KOPT-K1 (cell line): ENCODE measurements around the gene SPRYD3.
"Not testable (repeated sequence)": the region's sequence is repeated elsewhere in the genome, so short reads cannot be mapped to it uniquely, and the experiment has no call there.

ENCODE experiments used
- H3K27ac ChIP-seq: fragments of 200-600 bp; sonication (generic); 2 replicates; pipeline ENCODE4 v1.5.1; 2016; ENCODE audit warnings: antibody characterized with exemption, mild to moderate bottlenecking, low read depth, low read length; ENCODE audit not compliant: poor library complexity, severe bottlenecking
- H3K36me3 ChIP-seq: fragments of 200-600 bp; sonication (generic); 2 replicates; pipeline ENCODE4 v1.5.1; 2017; ENCODE audit warnings: antibody characterized with exemption, mild to moderate bottlenecking, low read length, moderate library complexity; ENCODE audit not compliant: insufficient read depth
- H3K9me3 ChIP-seq: fragments of 200-600 bp; sonication (generic); 2 replicates; pipeline ENCODE4 v1.5.1; 2017; ENCODE audit warnings: antibody characterized with exemption, low read length, mild to moderate bottlenecking; ENCODE audit not compliant: insufficient read depth, poor library complexity, severe bottlenecking

The SPRYD3 gene, protein sequence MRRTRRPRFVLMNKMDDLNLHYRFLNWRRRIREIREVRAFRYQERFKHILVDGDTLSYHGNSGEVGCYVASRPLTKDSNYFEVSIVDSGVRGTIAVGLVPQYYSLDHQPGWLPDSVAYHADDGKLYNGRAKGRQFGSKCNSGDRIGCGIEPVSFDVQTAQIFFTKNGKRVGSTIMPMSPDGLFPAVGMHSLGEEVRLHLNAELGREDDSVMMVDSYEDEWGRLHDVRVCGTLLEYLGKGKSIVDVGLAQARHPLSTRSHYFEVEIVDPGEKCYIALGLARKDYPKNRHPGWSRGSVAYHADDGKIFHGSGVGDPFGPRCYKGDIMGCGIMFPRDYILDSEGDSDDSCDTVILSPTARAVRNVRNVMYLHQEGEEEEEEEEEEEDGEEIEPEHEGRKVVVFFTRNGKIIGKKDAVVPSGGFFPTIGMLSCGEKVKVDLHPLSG

DNA sequence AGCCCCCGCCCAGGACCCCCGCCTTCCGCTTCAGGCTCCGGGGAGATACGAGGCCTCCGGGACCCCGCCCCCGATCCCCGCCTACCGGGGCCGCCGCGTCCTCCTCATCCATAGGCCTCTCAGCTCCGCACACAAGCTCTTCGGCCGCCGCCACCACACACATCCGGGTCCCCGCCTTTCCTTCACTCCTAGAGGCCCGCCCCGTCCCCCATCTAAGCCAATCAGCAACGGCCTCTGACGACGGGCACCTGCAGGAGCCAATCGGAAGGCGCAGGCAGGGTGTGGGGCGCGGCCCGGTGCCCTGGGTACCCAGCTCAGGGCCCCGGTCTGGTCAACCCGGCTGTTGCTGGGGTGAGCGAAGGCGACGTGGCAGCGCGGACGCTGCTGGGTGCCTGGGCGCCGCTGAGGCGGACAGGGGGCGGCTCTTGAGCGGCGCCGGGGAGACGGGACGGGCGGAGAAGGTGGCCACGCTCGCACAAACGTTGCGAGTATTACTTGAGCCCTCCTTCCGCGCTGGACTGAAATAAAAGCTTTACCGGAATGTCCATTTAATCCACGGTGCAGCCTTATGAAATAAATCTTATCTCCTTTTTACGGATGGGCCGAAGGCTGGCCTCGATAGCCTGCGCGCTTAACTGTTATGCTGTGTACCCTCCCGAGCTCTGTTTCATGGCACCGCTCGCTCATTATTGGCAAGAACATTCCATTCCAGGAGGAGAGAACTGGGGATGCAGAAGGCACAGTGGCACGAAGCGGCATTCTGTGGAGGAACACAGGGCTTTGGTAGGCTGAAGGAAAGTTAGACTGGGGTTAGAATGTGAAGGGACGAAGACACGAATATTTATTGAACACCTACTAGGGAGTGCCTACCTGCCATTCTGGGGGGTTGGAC, at the start of gene SPRYD3:
TSS of gene SPRYD3 (minus strand) at position 165 of the 892 bp plus-strand sequence. CDS start at position 108, 57 bp downstream.
- peak within 1 kb of the TSS; percentile 88 for H3K27ac ChIP-seq
- peaks cover 4% of the 10 kb centered on the region for H3K9me3 ChIP-seq
- H3K36me3 ChIP-seq = peaks cover 7% of the 10 kb centered on the region; the same call in 1 of the 2 replicates

DNA sequence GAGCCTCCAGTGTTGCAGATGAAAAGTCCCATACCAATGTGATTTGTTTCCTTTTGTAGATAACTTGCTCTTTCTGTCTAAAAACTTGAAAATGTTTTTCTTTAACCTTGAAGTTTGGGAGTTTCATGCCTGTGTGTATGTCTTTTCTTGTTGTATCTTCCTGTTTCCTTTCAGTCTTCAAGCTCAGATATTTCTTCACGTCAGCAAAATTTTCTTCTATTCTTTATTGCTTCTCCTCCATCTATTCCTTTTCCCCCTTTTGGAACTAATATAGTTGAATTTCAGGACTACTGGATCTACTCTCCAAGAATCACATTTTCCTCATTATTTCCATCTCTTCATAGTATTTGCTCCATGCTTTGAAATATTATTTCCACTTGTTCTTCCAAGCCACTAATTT, 48.0 kb upstream of the SPRYD3 start:
- Histone ChIP-seq H3K27ac (no peak overlapping the region), H3K9me3 (no peaks in the 10 kb centered on the region)

DNA sequence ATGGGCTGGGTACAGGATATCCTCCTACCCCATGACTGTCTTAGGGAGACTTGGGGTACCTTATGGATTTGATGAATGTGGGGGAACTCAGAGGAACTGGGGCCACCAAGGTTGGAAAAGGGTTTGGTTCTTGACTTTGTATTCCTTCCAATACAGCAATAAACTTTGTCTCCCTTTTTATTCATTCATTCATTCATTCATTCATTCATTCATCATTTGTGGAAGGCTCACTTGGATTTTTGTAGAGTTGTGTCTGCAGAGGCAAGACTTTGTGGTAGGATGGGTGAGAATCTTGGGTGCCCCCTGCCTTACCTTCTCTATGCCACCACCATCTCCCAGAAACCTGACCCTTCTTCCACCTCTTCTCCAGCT, 45.1 kb upstream of the SPRYD3 start:
- Histone ChIP-seq H3K27ac (no peak overlapping the region), H3K36me3 (peaks cover 11% of the 10 kb centered on the region; the same call in 1 of the 2 replicates), H3K9me3 (no peaks in the 10 kb centered on the region)

More for the DNA sequence above, 48.0 kb upstream of the SPRYD3 start:
- H3K36me3 ChIP-seq = peaks cover 6% of the 10 kb centered on the region; the same call in 1 of the 2 replicates

DNA sequence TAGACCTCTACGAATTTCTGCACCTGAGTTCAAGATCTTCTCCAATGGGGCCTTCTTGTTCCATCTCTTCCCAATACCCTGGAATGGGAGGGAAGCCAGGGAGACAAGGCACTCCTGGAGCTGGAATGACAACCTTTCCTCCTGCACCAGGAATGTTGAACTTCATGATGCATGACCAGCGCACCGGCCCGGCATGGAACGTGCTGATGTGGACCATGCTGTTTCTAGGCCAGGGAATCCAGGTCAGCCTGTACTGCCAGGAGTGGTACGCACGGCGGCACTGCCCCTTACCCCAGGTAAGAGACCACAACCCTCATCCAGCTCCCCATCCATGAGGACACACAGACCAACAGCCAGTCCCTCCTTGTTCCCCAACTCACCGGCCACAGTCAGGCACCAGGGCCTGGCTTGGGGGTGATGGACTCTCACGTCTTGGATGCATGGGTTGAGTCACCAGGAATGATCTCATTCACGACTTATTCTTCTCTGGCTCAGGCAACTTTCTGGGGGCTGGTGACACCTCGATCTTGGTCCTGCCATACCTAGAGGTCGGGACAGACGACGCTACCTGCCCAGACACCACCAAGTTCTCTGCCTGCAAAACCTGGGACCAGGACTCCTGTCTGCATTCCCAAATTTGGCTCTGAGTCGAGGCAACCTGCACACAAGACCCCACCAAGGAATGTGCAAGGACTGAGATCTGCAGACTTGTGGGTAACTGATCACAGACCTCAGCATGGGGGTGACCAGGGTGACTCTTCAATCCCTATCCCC, 44.6 kb upstream of the SPRYD3 start:
- peaks cover 11% of the 10 kb centered on the region; the same call in 1 of the 2 replicates for H3K36me3 ChIP-seq
- no peak overlapping the region for H3K27ac ChIP-seq
- H3K9me3 ChIP-seq = no peaks in the 10 kb centered on the region

DNA sequence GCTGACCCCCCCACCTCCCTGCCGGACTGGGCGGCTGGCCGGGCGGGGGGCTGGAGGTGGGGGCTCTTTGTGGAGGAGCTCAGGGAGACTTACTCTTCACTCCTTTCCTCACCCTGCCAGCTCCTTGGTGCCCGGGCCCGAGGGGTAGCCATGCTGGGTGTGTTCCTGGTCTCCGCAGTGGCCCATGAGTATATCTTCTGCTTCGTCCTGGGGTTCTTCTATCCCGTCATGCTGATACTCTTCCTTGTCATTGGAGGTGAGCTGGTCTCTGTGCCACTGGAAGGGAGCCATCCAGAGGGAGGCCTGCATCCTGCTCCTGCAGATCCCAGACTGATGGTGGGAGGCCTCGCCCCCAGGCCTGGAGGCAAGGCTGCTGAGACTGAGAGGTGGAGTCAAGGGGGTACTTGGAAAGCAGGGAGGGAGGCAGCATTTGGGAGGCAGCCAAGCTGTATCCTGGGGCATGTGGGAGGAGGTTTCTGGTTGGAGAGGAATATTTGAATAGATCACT, 43.8 kb upstream of the SPRYD3 start:
- Histone ChIP-seq H3K36me3 (peaks cover 11% of the 10 kb centered on the region; the same call in 1 of the 2 replicates), H3K9me3 (no peaks in the 10 kb centered on the region), H3K27ac (no peak overlapping the region)

DNA sequence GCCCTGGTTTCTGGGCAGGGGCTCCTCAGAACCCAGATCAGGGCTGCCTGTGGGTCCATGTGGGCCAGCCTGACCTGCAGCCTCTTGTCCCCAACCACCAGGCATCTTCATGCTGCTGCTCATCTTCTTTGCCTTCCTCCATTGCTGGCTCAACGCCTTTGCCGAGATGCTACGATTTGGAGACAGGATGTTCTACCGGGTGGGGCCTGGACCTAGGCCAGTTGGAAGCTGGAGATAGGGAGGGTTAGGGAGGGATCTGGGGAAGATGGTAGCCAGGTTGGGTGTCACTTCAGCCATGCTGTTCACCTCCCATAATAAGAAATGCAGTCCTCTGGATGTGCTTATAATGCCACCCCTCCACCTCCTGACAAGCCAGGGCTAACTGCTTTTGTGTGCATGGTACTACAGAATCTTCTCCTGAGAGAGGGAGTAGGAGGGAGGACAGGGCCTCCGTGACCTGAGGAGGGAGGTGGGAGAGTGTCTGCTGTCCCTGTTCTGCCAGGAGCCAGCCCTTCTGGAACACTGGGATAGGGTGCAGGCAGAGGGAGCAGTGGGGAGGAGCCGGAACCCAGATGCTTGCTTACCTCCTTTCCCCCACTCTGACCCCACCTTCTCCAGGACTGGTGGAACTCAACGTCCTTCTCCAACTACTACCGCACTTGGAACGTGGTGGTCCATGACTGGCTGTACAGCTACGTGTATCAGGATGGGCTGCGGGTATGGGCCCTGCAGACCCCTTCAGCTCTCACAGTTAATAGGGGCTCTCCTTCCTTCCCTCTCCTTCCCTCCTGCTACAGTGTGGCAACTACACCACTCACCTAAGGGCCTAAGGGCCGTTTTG, 41.7 kb upstream of the SPRYD3 start:
- Histone ChIP-seq H3K9me3 (no peaks in the 10 kb centered on the region), H3K36me3 (peaks cover 14% of the 10 kb centered on the region; the same call in 1 of the 2 replicates), H3K27ac (no peak overlapping the region)

DNA sequence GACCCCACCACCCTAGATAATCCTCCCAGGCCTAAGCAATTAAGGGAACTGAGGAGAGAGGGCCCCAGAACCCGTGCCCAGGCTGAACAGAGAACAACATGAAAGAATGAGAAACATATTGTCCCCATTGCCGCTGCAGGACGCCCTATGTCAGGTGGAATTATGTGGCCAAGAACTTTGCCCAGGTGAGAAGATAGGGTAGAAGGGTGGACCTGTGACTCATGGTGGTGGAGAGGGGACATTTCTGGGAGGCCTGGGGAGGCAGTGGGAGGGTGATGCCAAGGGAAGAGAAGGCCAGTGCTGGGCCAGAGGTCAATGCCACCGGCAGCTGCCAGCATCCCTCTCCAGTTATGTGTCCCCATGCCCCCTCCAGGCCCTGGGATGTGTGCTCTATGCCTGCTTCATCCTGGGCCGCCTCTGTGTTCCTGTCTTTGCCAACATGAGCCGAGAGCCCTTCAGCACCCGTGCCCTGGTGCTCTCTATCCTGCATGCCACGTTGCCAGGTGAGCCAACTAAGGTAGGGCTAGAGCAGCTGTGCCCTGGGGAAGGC, 39.6 kb upstream of the SPRYD3 start:
- peaks cover 18% of the 10 kb centered on the region; the same call in 1 of the 2 replicates for H3K36me3 ChIP-seq
- H3K9me3 ChIP-seq = no peaks in the 10 kb centered on the region
- no peak overlapping the region for H3K27ac ChIP-seq

DNA sequence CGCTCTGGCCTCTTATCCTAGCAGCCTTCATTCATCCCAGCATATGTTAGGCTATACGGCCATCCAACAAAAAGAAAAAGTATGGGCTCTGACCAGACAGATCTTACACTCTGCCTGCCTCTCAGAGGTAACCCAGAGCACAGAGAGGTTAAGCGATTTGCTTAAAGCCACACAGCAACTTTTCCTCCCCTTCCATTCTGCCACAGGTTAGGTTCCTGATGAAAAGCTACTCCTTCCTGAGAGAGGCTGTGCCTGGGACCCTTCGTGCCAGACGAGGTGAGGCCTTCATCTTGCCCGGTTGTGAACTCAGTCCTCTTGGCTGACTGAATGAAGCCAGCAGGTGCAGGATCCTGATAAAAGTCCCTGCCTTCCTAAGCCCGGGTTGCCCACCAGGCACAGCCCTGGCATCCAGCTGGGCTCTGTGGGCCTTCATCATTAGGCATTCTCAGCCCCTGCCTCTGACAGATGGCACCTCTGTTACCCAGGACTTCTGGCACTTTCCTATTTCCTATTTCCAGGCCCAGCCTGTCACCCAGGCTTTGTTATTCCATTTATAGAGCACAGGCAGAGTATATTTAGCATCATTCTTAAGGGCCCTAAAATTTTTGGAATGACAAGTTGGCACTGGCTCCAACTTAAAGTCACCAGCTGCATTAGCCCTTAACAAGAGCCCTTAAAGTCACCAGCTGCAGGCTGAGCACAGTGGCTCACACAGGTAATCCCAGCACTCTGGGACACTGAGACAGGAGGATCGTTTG, 36.9 kb upstream of the SPRYD3 start:
- Histone ChIP-seq H3K9me3 (no peaks in the 10 kb centered on the region), H3K27ac (no peak overlapping the region), H3K36me3 (peaks cover 16% of the 10 kb centered on the region; the same call in 1 of the 2 replicates)

DNA sequence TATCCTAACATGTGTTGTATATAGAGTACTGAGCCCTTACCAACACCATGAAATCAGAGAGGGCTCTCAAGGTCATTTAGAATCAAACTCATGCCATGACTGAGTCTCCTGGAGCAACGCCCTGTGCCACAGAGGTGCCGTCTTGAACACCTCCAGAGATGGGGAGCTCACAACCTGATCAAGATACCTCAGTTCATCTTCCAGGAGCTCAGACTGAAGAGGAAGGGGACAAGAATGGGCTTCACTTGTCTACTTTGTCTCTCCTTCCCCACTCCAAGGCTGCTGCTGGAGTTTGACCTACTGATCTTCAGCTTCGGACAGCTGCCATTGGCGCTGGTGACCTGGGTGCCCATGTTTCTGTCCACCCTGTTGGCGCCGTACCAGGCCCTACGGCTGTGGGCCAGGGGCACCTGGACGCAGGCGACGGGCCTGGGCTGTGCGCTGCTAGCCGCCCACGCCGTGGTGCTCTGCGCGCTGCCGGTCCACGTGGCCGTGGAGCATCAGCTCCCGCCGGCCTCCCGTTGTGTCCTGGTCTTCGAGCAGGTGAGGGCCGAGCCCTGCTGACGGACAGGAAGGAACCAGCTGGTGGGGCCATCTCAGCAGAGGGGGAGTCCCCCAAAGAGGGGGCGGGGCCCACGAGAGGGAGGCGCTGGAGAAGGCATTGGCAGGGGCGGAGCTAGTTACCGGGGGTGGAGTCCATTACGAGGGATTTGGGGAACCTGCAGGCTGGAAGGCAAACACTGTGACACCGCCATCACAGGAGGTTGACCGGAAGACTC, 36.1 kb upstream of the SPRYD3 start:
- H3K27ac ChIP-seq = no peak overlapping the region
- H3K36me3 ChIP-seq = peaks cover 16% of the 10 kb centered on the region; the same call in 1 of the 2 replicates
- no peaks in the 10 kb centered on the region for H3K9me3 ChIP-seq

DNA sequence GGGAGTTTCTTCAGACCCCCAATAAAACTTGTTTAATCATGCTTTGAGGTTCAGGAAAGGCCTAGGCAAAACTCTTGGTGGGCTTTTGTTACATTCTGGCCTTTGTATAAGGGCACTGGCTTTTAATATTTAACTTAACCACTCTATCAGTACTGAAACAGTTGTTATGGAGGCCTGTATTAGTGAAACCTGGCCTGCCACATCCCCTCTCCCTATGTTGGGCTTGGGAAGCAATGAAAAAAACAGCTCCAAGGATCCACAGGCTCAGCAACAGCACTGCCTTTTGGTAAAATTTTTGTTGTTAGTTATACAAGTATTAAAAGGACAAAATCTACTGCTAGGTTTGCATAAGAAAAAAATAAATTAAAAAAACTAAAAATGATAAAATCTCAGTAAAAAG, 34.8 kb upstream of the SPRYD3 start:
- Histone ChIP-seq H3K36me3 (peaks cover 11% of the 10 kb centered on the region; the same call in 1 of the 2 replicates), H3K9me3 (no peaks in the 10 kb centered on the region), H3K27ac (no peak overlapping the region)

DNA sequence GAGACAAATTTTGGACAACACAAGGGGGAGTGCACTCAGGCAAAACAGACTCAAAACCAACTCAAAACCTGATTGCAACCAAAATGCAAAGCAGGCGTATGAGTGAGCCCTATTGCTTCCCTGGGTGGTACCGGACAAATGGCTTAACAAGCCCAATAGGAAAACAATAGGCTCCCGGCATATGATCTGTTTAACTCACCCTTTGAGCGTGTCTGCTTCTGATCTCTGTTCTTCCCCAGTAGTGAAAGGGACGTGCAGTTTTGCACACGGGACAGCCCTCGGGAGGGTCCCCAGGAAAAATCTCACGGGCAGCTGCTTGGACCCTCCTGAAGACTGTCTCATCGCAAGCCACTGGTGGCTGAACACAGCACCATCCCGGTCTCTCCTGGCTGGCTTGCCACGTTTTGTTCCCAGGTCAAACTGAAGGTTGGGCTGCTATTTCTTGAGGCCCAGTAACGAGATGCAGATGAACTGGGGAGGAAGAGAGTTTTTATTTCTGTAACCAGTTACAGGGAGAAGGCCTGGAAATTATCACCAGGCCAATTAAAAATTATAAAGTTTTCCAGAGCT, 34.0 kb upstream of the SPRYD3 start:
- no peak overlapping the region for H3K27ac ChIP-seq
- H3K36me3 ChIP-seq = 0 out of 2 replicates have a peak, but pooled peaks cover 11% of the 10 kb centered on the region
- no peaks in the 10 kb centered on the region for H3K9me3 ChIP-seq

DNA sequence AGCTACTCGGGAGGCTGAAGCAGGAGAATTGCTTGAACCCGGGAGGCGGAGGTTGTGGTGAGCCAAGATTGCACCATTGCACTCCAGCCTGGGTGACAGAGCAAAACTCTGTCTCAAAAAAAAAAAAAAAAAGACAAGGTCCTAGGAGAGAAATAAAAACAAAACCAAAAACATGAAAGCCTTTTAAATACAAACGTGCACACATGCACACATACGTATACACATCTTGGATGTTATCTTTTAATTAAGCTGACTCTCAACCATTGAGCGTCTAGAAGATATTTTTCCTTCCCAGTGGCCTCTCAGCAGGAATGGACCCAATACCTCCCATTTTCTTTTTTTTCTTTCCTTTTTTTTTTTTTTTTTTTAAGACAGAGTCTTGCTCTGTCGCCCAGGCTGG, 33.2 kb upstream of the SPRYD3 start:
- 0 out of 2 replicates have a peak, but pooled peaks cover 11% of the 10 kb centered on the region for H3K36me3 ChIP-seq
- not testable (repeated sequence) for H3K9me3 ChIP-seq, H3K27ac ChIP-seq
